ENCODE results near the gene IL4.

DNA sequence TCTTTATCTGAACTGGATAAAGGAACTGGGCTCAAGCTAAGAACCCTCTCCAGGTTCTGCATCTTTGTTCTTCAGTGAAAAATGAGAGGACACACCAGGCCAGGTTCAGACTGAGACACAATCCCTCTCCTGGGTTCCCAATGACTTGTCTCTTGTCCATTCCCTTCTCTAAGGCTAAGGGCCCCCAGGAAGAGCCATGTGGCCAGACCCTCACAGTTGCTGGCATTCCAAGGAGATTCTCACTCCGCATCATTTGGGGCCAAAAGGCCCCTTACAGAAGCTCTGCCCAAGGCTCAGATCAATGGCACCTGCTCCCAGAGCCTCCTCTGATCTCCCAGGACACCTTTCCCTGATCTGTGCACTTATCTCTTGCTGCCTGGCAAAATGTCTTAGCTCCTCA lies 4.9 kb downstream of the IL4 start:
- TF ChIP-seq, protein P1, sequence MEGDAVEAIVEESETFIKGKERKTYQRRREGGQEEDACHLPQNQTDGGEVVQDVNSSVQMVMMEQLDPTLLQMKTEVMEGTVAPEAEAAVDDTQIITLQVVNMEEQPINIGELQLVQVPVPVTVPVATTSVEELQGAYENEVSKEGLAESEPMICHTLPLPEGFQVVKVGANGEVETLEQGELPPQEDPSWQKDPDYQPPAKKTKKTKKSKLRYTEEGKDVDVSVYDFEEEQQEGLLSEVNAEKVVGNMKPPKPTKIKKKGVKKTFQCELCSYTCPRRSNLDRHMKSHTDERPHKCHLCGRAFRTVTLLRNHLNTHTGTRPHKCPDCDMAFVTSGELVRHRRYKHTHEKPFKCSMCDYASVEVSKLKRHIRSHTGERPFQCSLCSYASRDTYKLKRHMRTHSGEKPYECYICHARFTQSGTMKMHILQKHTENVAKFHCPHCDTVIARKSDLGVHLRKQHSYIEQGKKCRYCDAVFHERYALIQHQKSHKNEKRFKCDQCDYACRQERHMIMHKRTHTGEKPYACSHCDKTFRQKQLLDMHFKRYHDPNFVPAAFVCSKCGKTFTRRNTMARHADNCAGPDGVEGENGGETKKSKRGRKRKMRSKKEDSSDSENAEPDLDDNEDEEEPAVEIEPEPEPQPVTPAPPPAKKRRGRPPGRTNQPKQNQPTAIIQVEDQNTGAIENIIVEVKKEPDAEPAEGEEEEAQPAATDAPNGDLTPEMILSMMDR (conservative IDR thresholded peaks at IDR 0.05), result no peak
- no peak for TF ChIP-seq EZH2 (IDR thresholded peaks at IDR 0.05; ENCODE audit: low read depth)

All from PC-9 (cell line).